ENCODE data around the gene OLFML3. TPM values are rescaled to one million over a fixed set of nuclear protein-coding genes. Genes with fewer than 3 reads are reported as not detected.
A peak's percentile ranks its signal among the peaks of the same experiment; 100 is the strongest.

Gene OLFML3, protein sequence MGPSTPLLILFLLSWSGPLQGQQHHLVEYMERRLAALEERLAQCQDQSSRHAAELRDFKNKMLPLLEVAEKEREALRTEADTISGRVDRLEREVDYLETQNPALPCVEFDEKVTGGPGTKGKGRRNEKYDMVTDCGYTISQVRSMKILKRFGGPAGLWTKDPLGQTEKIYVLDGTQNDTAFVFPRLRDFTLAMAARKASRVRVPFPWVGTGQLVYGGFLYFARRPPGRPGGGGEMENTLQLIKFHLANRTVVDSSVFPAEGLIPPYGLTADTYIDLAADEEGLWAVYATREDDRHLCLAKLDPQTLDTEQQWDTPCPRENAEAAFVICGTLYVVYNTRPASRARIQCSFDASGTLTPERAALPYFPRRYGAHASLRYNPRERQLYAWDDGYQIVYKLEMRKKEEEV
- total RNA-seq (2014; rRNA removed; shearing (Covaris generic)) = 226 and 276 TPM in 2 replicates

DNA sequence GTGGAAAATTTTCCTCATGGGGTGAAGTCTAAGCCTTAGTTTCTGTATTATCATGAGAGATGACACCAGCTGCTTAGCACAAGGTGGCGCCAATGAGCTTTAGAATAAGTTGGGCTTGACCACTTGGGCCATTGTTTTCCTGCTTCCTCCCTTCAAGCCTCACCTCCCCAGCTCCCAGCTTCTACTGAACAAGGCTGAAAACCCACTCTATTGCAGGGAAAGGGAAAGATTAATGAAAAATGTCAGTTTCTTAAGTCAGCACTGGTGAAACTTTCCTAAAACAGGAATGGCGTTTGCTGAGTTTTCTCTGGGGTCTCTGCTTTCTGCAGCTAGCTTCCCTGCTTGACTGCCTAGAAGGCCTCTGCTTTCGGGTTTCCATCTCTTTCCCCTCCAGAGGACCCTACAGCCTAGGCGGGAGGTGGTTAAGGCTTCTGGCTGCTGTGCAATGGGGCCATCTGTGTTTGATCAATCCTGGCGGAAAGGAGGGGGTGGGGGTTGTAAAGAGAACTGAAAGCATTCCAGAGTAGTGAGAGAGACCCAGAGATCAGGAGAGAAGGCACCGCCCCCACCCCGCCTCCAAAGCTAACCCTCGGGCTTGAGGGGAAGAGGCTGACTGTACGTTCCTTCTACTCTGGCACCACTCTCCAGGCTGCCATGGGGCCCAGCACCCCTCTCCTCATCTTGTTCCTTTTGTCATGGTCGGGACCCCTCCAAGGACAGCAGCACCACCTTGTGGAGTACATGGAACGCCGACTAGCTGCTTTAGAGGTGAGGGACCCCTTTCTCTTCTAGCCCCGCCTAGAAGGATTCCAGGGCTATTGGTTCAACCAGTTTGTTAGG, at the start of gene OLFML3:
OLFML3 (plus strand) TSS at position 612 of the 840 bp plus-strand sequence; CDS start at position 655, 43 bp downstream.
- Histone ChIP-seq H3K4me3 (ENCODE audit: insufficient read depth, low read depth, low read length) (peak within 1 kb of the TSS; percentile 33), H3K36me3 (replicated peaks; ENCODE audit: control insufficient read depth, insufficient read depth, low read length) (peaks cover 9% of the 10 kb centered on the region), H3K27me3 (ENCODE audit: control insufficient read depth, insufficient read depth, low read length) (no peaks in the 10 kb centered on the region)
- DNase-seq = peak; percentile 80

DNA sequence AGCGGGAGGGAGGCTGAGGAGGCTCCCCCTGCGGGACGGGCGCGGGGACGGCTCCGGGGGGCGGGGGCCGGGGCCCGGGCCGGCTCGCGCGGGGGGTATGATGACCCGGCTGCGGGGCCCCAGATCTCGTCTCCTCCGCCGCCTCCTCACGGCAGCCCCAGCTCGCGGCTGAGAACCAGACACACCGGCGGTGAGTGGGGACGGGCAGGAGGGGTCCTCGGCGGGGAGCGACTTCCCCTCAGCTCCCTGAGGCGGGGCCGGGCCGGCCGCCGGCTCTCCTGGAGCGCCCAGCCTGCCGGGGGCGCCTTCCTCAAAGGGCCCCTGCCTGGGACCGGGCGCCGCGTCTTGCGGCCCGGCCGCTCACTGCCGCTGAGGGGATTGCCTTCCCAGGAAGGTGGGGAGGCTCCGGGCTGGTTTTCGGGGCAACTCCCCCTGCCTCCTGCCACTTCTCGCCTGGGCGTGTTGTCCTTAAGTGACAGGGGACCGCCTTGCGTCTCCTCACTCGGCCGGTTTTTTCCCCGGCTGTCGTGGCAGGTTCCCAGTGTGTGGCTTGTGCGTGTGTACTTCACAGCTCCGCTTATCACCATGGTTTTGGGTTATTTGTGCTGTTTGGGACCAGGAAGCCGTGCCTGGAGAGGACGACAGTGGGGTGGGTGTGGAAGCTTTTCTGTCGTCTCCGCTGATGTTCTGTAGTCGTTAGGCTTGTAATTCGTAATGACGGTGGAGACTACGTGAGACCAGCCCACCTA, 49.4 kb upstream of the OLFML3 start:
- Histone ChIP-seq H3K36me3 (replicated peaks; ENCODE audit: control insufficient read depth, insufficient read depth, low read length) (no peaks in the 10 kb centered on the region), H3K4me3 (ENCODE audit: insufficient read depth, low read depth, low read length) (peak overlapping the region; percentile 91), H3K27me3 (ENCODE audit: control insufficient read depth, insufficient read depth, low read length) (peaks cover 1% of the 10 kb centered on the region; the same call in 1 of the 2 replicates)
- no peak for DNase-seq

DNA sequence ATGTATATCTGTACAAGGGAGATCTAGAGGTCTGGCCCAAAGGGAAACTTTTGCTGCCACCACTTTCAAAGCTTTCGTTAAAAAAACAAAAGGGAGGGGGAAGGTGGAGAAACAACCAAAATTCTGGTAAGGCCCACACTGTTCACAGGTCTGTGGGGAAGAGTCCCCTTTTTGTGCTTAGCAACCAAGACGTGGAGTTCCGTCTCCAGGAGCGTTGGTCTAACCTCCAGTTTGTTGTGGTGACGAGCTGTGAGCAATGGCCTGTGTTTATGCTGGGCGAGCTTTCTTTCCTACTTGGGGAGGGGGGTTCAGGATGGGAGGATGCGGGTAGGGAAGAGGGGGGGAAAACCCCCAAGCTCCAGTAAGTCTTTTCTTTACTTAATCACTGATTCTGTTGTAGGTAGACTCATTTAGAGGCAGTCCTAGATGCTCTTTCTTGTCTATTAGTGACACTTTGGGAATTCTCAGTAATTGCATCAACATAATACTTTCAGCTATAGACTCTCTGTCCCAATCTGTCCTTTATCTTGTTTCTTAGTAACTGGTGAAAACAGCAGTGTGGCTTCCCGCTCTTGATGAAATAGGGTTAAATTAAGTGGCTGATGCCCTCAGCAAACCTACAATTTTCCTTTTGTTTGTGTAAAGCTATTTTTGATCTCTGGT, 48.6 kb upstream of the OLFML3 start:
- H3K27me3 ChIP-seq (ENCODE audit: control insufficient read depth, insufficient read depth, low read length) = peaks cover 1% of the 10 kb centered on the region; the same call in 1 of the 2 replicates
- DNase-seq = peak; percentile 55
- peak overlapping the region; percentile 91 for H3K4me3 ChIP-seq (ENCODE audit: insufficient read depth, low read depth, low read length)
- no peaks in the 10 kb centered on the region for H3K36me3 ChIP-seq (replicated peaks; ENCODE audit: control insufficient read depth, insufficient read depth, low read length)

DNA sequence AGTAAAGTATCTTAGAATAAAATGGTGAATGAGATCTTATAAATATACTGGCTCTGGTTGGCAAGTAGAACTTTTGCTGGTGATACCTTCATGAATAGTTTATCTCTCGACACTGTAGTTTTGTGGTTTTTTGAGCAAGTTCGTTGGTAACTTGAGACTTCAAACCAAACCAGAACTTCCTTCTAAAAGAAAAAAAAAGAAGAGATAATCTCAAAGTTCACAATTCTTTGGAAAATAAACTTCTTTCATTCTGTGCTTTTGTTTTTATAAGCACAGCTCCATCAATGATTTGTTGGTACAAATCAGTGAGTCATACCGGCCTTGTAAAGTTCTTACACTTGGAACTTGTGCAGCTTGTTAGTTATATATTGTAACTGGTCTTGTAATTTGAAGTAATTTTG, 47.8 kb upstream of the OLFML3 start:
- no peaks in the 10 kb centered on the region for H3K36me3 ChIP-seq (replicated peaks; ENCODE audit: control insufficient read depth, insufficient read depth, low read length)
- DNase-seq = no peak
- peaks cover 1% of the 10 kb centered on the region; the same call in 1 of the 2 replicates for H3K27me3 ChIP-seq (ENCODE audit: control insufficient read depth, insufficient read depth, low read length)
- H3K4me3 ChIP-seq (ENCODE audit: insufficient read depth, low read depth, low read length) = no peak overlapping the region

DNA sequence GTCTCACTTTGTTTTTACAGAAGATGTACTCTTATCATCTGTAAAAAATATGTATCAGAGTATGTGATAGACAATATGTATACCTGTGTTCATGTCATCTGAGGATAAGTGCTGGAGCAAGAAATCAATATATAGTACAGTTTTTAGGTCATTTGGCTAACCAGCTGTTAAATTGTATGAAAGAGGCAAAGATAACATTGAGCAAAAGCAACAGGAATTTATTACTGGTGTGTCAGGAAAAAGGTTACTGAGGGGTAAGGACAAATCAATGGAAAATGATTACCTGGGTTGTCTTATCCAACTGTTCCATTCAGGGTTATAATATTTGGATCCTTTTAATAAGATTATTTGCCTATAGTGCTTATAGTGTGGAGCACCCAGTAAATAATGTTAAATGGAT, 45.3 kb upstream of the OLFML3 start:
- Histone ChIP-seq H3K4me3 (ENCODE audit: insufficient read depth, low read depth, low read length) (no peak overlapping the region), H3K27me3 (ENCODE audit: control insufficient read depth, insufficient read depth, low read length) (no peaks in the 10 kb centered on the region), H3K36me3 (replicated peaks; ENCODE audit: control insufficient read depth, insufficient read depth, low read length) (no peaks in the 10 kb centered on the region)
- DNase-seq = no peak

DNA sequence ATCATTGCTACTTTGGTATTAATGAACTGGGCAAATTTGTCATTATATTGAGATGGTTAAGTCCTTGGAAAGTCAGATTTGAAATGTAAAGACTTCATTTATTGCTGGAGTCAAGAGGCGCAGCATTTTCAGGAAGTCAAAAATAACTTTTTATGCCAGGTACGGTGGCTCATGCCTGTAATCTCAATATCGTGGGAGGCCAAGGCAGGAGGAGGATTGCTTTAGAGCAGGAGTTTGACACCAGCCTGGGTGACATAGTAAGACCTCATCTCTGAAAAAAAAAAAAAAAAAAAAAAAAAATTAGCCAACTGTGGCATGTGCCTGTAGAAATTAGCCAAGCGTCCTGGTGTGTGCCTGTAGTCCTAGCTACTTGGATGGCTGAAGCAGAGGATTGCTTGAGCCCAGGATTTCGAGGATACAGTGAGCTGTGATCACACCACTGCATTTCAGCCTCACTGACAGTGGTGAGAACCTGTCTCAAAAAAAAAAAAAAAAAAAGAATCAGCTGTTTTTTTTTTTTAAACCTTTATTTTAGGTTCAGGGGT, 44.7 kb upstream of the OLFML3 start:
- no peak for DNase-seq
- Histone ChIP-seq H3K27me3 (ENCODE audit: control insufficient read depth, insufficient read depth, low read length) (no peaks in the 10 kb centered on the region), H3K36me3 (replicated peaks; ENCODE audit: control insufficient read depth, insufficient read depth, low read length) (no peaks in the 10 kb centered on the region), H3K4me3 (ENCODE audit: insufficient read depth, low read depth, low read length) (no peak overlapping the region)

DNA sequence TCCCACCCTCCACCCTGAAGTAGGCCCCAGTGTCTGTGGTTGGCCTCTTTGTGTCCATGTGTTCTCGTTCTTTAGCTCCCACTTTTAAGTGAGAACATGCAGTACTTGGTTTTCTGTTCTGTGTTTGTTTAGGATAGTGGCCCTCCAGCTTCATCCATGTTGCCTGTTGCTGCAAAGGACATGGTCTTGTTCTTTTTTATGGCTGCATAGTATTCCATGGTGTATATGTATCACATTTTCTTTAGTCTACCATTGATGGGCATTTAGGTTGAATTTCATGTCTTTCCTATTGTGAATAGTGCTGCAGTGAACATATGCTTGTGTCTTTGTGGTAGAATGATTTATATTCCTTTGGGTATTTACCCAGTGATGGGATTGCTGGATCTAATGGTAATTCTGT, 44.1 kb upstream of the OLFML3 start:
- Histone ChIP-seq H3K27me3 (ENCODE audit: control insufficient read depth, insufficient read depth, low read length) (no peaks in the 10 kb centered on the region), H3K36me3 (replicated peaks; ENCODE audit: control insufficient read depth, insufficient read depth, low read length) (no peaks in the 10 kb centered on the region), H3K4me3 (ENCODE audit: insufficient read depth, low read depth, low read length) (no peak overlapping the region)
- no peak for DNase-seq

DNA sequence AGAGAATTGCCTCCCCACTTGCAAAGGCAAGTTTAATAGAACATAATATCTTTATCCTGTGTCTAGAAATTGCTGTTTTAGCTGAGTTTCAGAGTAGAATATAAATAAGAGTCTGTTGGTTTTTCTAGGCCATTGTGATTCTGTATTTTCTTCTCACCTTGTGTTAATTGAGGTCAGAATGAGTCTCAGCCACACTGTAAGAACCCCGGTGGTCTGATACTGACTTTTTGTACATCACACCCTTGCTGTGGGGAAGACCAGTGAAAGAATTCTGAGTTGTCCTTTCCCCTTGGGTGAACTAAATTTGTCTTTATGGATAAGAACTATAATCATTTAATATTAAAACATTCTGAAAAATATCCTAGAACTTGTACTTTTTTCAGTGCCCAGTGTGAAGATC, 43.3 kb upstream of the OLFML3 start:
- no peak for DNase-seq
- Histone ChIP-seq H3K4me3 (ENCODE audit: insufficient read depth, low read depth, low read length) (no peak overlapping the region), H3K36me3 (replicated peaks; ENCODE audit: control insufficient read depth, insufficient read depth, low read length) (peaks cover 8% of the 10 kb centered on the region), H3K27me3 (ENCODE audit: control insufficient read depth, insufficient read depth, low read length) (no peaks in the 10 kb centered on the region)

DNA sequence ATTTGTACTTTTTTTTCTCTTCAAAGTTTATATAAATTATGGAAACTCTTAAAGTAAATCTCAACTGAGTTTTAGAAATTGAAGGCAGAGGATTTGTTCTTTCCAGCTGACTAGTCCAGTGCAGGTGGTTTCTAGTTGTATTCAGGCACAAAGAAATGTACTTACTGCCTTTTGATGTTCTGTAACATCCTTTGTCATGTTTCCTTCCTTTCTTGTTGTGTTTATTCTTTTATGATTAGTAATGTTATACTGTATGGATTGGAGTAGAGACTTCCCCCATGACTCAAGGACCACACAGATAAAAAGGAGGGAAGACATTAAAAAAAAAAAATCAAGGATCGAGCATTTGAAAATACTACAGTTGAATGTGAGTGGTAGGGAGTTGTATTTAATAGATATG, 42.1 kb upstream of the OLFML3 start:
- DNase-seq = no peak

DNA sequence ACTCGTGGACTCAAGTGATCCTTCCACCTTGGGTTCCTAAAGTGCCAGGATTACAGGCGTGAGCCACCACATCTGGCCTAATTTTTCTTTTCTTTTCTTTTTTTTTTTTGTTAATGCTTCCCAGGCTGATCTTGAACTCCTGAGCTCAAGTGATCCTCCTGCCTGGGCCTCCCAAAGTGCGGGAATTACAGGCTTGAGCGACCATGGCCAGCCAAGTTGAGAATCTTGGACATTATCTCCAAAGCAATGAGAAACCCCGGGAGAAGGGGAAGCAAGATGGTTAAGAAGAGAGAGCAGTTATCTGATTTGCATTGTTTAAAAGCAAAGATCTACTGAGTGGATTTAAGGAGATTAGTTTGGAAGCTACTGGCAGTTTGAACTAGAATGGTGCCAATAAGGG, 41.1 kb upstream of the OLFML3 start:
- no peak overlapping the region for H3K4me3 ChIP-seq (ENCODE audit: insufficient read depth, low read depth, low read length)
- H3K27me3 ChIP-seq (ENCODE audit: control insufficient read depth, insufficient read depth, low read length) = no peaks in the 10 kb centered on the region
- DNase-seq = no peak
- peaks cover 10% of the 10 kb centered on the region for H3K36me3 ChIP-seq (replicated peaks; ENCODE audit: control insufficient read depth, insufficient read depth, low read length)

More for the DNA sequence above, 42.1 kb upstream of the OLFML3 start:
- H3K36me3 ChIP-seq (replicated peaks; ENCODE audit: control insufficient read depth, insufficient read depth, low read length) = peaks cover 10% of the 10 kb centered on the region
- H3K27me3 ChIP-seq (ENCODE audit: control insufficient read depth, insufficient read depth, low read length) = no peaks in the 10 kb centered on the region
- no peak overlapping the region for H3K4me3 ChIP-seq (ENCODE audit: insufficient read depth, low read depth, low read length)

DNA sequence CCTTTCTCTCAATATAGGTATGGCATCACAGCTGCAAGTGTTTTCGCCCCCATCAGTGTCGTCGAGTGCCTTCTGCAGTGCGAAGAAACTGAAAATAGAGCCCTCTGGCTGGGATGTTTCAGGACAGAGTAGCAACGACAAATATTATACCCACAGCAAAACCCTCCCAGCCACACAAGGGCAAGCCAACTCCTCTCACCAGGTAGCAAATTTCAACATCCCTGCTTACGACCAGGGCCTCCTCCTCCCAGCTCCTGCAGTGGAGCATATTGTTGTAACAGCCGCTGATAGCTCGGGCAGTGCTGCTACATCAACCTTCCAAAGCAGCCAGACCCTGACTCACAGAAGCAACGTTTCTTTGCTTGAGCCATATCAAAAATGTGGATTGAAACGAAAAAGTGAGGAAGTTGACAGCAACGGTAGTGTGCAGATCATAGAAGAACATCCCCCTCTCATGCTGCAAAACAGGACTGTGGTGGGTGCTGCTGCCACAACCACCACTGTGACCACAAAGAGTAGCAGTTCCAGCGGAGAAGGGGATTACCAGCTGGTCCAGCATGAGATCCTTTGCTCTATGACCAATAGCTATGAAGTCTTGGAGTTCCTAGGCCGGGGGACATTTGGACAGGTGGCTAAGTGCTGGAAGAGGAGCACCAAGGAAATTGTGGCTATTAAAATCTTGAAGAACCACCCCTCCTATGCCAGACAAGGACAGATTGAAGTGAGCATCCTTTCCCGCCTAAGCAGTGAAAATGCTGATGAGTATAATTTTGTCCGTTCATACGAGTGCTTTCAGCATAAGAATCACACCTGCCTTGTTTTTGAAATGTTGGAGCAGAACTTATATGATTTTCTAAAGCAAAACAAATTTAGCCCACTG, 38.7 kb upstream of the OLFML3 start:
- H3K36me3 ChIP-seq (replicated peaks; ENCODE audit: control insufficient read depth, insufficient read depth, low read length) = peaks cover 10% of the 10 kb centered on the region
- no peak overlapping the region for H3K4me3 ChIP-seq (ENCODE audit: insufficient read depth, low read depth, low read length)
- no peak for DNase-seq
- no peaks in the 10 kb centered on the region for H3K27me3 ChIP-seq (ENCODE audit: control insufficient read depth, insufficient read depth, low read length)

DNA sequence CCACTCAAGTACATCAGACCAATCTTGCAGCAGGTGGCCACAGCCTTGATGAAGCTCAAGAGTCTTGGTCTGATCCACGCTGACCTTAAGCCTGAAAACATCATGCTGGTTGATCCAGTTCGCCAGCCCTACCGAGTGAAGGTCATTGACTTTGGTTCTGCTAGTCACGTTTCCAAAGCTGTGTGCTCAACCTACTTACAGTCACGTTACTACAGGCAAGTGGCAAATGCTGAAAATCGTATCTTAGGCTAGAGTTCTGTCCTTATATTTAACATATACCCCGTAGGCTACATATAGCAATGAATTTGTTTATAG, 38.1 kb upstream of the OLFML3 start:
- H3K27me3 ChIP-seq (ENCODE audit: control insufficient read depth, insufficient read depth, low read length) = no peaks in the 10 kb centered on the region
- DNase-seq = no peak
- no peak overlapping the region for H3K4me3 ChIP-seq (ENCODE audit: insufficient read depth, low read depth, low read length)
- peaks cover 10% of the 10 kb centered on the region for H3K36me3 ChIP-seq (replicated peaks; ENCODE audit: control insufficient read depth, insufficient read depth, low read length)

DNA sequence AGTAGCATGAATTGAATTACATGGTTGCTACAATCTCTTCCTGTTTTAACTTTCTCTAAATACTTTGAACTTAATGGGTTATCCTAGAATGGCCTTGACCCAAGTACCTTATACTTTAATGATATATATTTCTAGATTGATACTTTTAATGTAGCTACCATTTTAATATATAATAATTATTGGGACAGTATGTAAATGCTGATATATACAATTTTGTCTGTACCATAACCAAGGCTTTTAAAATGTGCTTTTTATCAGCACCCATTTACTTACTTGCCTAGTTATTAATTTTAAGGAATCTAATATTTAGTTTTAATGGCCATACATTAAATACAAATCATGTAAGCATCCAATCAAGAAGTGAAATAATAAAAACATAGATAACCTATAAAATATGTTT, 36.7 kb upstream of the OLFML3 start:
- Histone ChIP-seq H3K4me3 (ENCODE audit: insufficient read depth, low read depth, low read length) (no peak overlapping the region), H3K27me3 (ENCODE audit: control insufficient read depth, insufficient read depth, low read length) (no peaks in the 10 kb centered on the region), H3K36me3 (replicated peaks; ENCODE audit: control insufficient read depth, insufficient read depth, low read length) (peaks cover 10% of the 10 kb centered on the region)
- no peak for DNase-seq

Data from H7 (cell line).